Vagina (tissue), 2 donors: ENCODE measurements around the gene TRMU.

Experiments used
- CTCF ChIP-seq, 3 experiments: fragments of 450-650 bp in 2 of 3; fragments of 200-600 bp in 1 of 3; sonication (generic) in 1 of 3; IDR thresholded peaks; one replicate each; pipeline ENCODE4 v1.5.1; 2017 to 2019; ENCODE audit warnings: antibody characterized with exemption in 3 of 3, mild to moderate bottlenecking in 2 of 3, moderate library complexity in 2 of 3
- POLR2A ChIP-seq, 2 donors: fragments of 450-650 bp; IDR thresholded peaks; one replicate each; pipeline ENCODE4 v1.6.1; 2017; ENCODE audit warnings: antibody characterized with exemption in 2 of 2, mild to moderate bottlenecking in 2 of 2, moderate library complexity in 2 of 2

GRCh38 chr22:46356496-46357480 lies 21.3 kb downstream of the TRMU start:
- TF ChIP-seq CTCF (IDR thresholded peaks at IDR 0.05) (no peak), POLR2A (IDR thresholded peaks at IDR 0.05) (no peak)
